ENCODE results near the gene KCTD20.
"Not testable (repeated sequence)": the region's sequence is repeated elsewhere in the genome, so short reads cannot be mapped to it uniquely, and the experiment has no call there.

KCTD20 gene

GRCh38 chr6:36431197-36431596 is 11.6 kb upstream of the KCTD20 start:
- H3K27me3 Mint-ChIP-seq (ENCODE audit: low read depth): no peaks in the 10 kb centered on the region
- H3K27ac Mint-ChIP-seq: no peak overlapping the region
- H3K4me3 Mint-ChIP-seq: no peak overlapping the region
- H3K9me3 Mint-ChIP-seq: no peaks in the 10 kb centered on the region
- H3K36me3 Mint-ChIP-seq (ENCODE audit: low read depth): no peaks in the 10 kb centered on the region
- H3K4me1 Mint-ChIP-seq (ENCODE audit: low read depth): no peaks in the 10 kb centered on the region

GRCh38 chr6:36432151-36432671 is 10.6 kb upstream of the KCTD20 start:
- Mint-ChIP-seq H3K36me3 (ENCODE audit: low read depth) (no peaks in the 10 kb centered on the region), H3K27me3 (ENCODE audit: low read depth) (no peaks in the 10 kb centered on the region), H3K4me1 (ENCODE audit: low read depth) (no peaks in the 10 kb centered on the region), H3K4me3 (no peak overlapping the region), H3K9me3 (no peaks in the 10 kb centered on the region), H3K27ac (no peak overlapping the region)

- no peaks in the 10 kb centered on the region for H3K27me3 Mint-ChIP-seq (ENCODE audit: low read depth)
- no peak overlapping the region for H3K4me3 Mint-ChIP-seq
- no peak overlapping the region for H3K27ac Mint-ChIP-seq
- no peaks in the 10 kb centered on the region for H3K36me3 Mint-ChIP-seq (ENCODE audit: low read depth)
- H3K9me3 Mint-ChIP-seq: no peaks in the 10 kb centered on the region
- H3K4me1 Mint-ChIP-seq (ENCODE audit: low read depth): peaks cover 3% of the 10 kb centered on the region
Observed at GRCh38 chr6:36436466-36436865, 6.3 kb upstream of the KCTD20 start.

GRCh38 chr6:36441307-36441894 is 1.4 kb upstream of the KCTD20 start:
- Mint-ChIP-seq H3K36me3 (ENCODE audit: low read depth) (peaks cover 11% of the 10 kb centered on the region), H3K27me3 (ENCODE audit: low read depth) (no peaks in the 10 kb centered on the region), H3K9me3 (no peaks in the 10 kb centered on the region), H3K4me3 (peak overlapping the region; percentile 62), H3K27ac (peak overlapping the region; percentile 90), H3K4me1 (ENCODE audit: low read depth) (peaks cover 28% of the 10 kb centered on the region)

- peak overlapping the region; percentile 93 for H3K27ac Mint-ChIP-seq
- peaks cover 28% of the 10 kb centered on the region for H3K4me1 Mint-ChIP-seq (ENCODE audit: low read depth)
- H3K36me3 Mint-ChIP-seq (ENCODE audit: low read depth): peaks cover 12% of the 10 kb centered on the region
- peak overlapping the region; percentile 89 for H3K4me3 Mint-ChIP-seq
- no peaks in the 10 kb centered on the region for H3K9me3 Mint-ChIP-seq
- H3K27me3 Mint-ChIP-seq (ENCODE audit: low read depth): no peaks in the 10 kb centered on the region
Observed at GRCh38 chr6:36442103-36442670, 613 bp upstream of the KCTD20 start.

- Mint-ChIP-seq H3K4me3 (peak overlapping the region; percentile 89), H3K27ac (peak overlapping the region; percentile 93), H3K36me3 (ENCODE audit: low read depth) (peaks cover 20% of the 10 kb centered on the region), H3K4me1 (ENCODE audit: low read depth) (peaks cover 28% of the 10 kb centered on the region), H3K9me3 (peaks cover 2% of the 10 kb centered on the region), H3K27me3 (ENCODE audit: low read depth) (no peaks in the 10 kb centered on the region)
Observed at GRCh38 chr6:36443471-36444428, 950 bp downstream of the KCTD20 start.

- Mint-ChIP-seq H3K36me3 (ENCODE audit: low read depth) (peaks cover 27% of the 10 kb centered on the region), H3K27me3 (ENCODE audit: low read depth) (no peaks in the 10 kb centered on the region), H3K27ac (peak overlapping the region; percentile 93), H3K4me3 (peak overlapping the region; percentile 89), H3K4me1 (ENCODE audit: low read depth) (peaks cover 28% of the 10 kb centered on the region), H3K9me3 (peaks cover 4% of the 10 kb centered on the region)
Observed at GRCh38 chr6:36444470-36444869, 1.7 kb downstream of the KCTD20 start.

GRCh38 chr6:36445621-36446020 is 2.8 kb downstream of the KCTD20 start:
- Mint-ChIP-seq H3K36me3 (ENCODE audit: low read depth) (peaks cover 30% of the 10 kb centered on the region), H3K4me3 (peak overlapping the region; percentile 19), H3K9me3 (peaks cover 4% of the 10 kb centered on the region), H3K27ac (peak overlapping the region; percentile 2), H3K4me1 (ENCODE audit: low read depth) (peaks cover 32% of the 10 kb centered on the region), H3K27me3 (ENCODE audit: low read depth) (no peaks in the 10 kb centered on the region)

- not testable (repeated sequence) for H3K4me3 Mint-ChIP-seq; H3K9me3 Mint-ChIP-seq; H3K27me3 Mint-ChIP-seq (ENCODE audit: low read depth); H3K27ac Mint-ChIP-seq
- H3K4me1 Mint-ChIP-seq (ENCODE audit: low read depth): peaks cover 18% of the 10 kb centered on the region
- peaks cover 28% of the 10 kb centered on the region for H3K36me3 Mint-ChIP-seq (ENCODE audit: low read depth)
Observed at GRCh38 chr6:36449173-36449572, 6.4 kb downstream of the KCTD20 start.

GRCh38 chr6:36452897-36453296 is 10.1 kb downstream of the KCTD20 start:
- H3K27ac Mint-ChIP-seq; H3K9me3 Mint-ChIP-seq; H3K4me1 Mint-ChIP-seq (ENCODE audit: low read depth); H3K27me3 Mint-ChIP-seq (ENCODE audit: low read depth); H3K4me3 Mint-ChIP-seq: not testable (repeated sequence)
- H3K36me3 Mint-ChIP-seq (ENCODE audit: low read depth): peaks cover 25% of the 10 kb centered on the region

GRCh38 chr6:36455486-36456027 is 12.8 kb downstream of the KCTD20 start:
- Mint-ChIP-seq H3K4me3 (no peak overlapping the region), H3K4me1 (ENCODE audit: low read depth) (peaks cover 3% of the 10 kb centered on the region), H3K9me3 (no peaks in the 10 kb centered on the region), H3K36me3 (ENCODE audit: low read depth) (peaks cover 7% of the 10 kb centered on the region), H3K27ac (no peak overlapping the region), H3K27me3 (ENCODE audit: low read depth) (no peaks in the 10 kb centered on the region)

GRCh38 chr6:36459501-36459900 is 16.7 kb downstream of the KCTD20 start:
- no peaks in the 10 kb centered on the region for H3K9me3 Mint-ChIP-seq
- peaks cover 14% of the 10 kb centered on the region for H3K4me1 Mint-ChIP-seq (ENCODE audit: low read depth)
- H3K36me3 Mint-ChIP-seq (ENCODE audit: low read depth): peaks cover 17% of the 10 kb centered on the region
- no peaks in the 10 kb centered on the region for H3K27me3 Mint-ChIP-seq (ENCODE audit: low read depth)
- H3K27ac Mint-ChIP-seq: no peak overlapping the region
- H3K4me3 Mint-ChIP-seq: no peak overlapping the region

- H3K4me3 Mint-ChIP-seq: no peak overlapping the region
- peaks cover 15% of the 10 kb centered on the region for H3K4me1 Mint-ChIP-seq (ENCODE audit: low read depth)
- no peaks in the 10 kb centered on the region for H3K27me3 Mint-ChIP-seq (ENCODE audit: low read depth)
- H3K36me3 Mint-ChIP-seq (ENCODE audit: low read depth): peaks cover 19% of the 10 kb centered on the region
- no peaks in the 10 kb centered on the region for H3K9me3 Mint-ChIP-seq
- no peak overlapping the region for H3K27ac Mint-ChIP-seq
Observed at GRCh38 chr6:36460916-36461315, 18.1 kb downstream of the KCTD20 start.

- Mint-ChIP-seq H3K36me3 (ENCODE audit: low read depth) (peaks cover 19% of the 10 kb centered on the region), H3K9me3 (no peaks in the 10 kb centered on the region), H3K27ac (no peak overlapping the region), H3K27me3 (ENCODE audit: low read depth) (no peaks in the 10 kb centered on the region), H3K4me3 (no peak overlapping the region), H3K4me1 (ENCODE audit: low read depth) (peaks cover 15% of the 10 kb centered on the region)
Observed at GRCh38 chr6:36461646-36462045, 18.8 kb downstream of the KCTD20 start.
